ENCODE results near the gene FAM13C. TPM values are rescaled to one million over a fixed set of nuclear protein-coding genes. Genes with fewer than 3 reads are reported as not detected.

Gene FAM13C
- total RNA-seq, 4 donors from 2014 or later = 6.0 to 125 (median 17.6) TPM

- H3K4me3 ChIP-seq = no peak overlapping the region
- intact Hi-C loops (cut with DNase I; ENCODE audit: low total_unique reads) (no loop called here), in situ Hi-C loops (cut with MboI; ENCODE audit: low sequenced_read_pairs in 4 of 4) (no loop called here)
- no peaks in the 10 kb centered on the region for H3K9me3 ChIP-seq
- H3K4me1 ChIP-seq = peaks cover 10 to 35% of the 10 kb centered on the region in 2 donors
- H3K27ac ChIP-seq = peak overlapping the region in 3 of 4 donors; percentile 30 to 60 (median 44)
- peak in 1 of 2 donors; percentile 70 for ATAC-seq
- no peak for TF ChIP-seq POLR2A (IDR thresholded peaks at IDR 0.05)
- no peak for TF ChIP-seq CTCF (IDR thresholded peaks at IDR 0.05 in 4 of 5, conservative IDR thresholded peaks at IDR 0.05 in 1 of 5)
- no peaks in the 10 kb centered on the region for H3K36me3 ChIP-seq
- H3K27me3 ChIP-seq = no peaks in the 10 kb centered on the region
- no peak for DNase-seq
Measured at GRCh38 chr10:59387951-59388670, 25.8 kb upstream of the FAM13C start.

GRCh38 chr10:59384761-59385160, 22.4 kb upstream of the FAM13C start:
- ATAC-seq (no peak), DNase-seq (no peak)
- TF ChIP-seq CTCF (IDR thresholded peaks at IDR 0.05 in 4 of 5, conservative IDR thresholded peaks at IDR 0.05 in 1 of 5) = no peak
- TF ChIP-seq POLR2A (IDR thresholded peaks at IDR 0.05) = no peak
- in situ Hi-C loops (cut with MboI; ENCODE audit: low sequenced_read_pairs in 4 of 4) = no loop called here
- Histone ChIP-seq H3K27ac (no peak overlapping the region), H3K9me3 (no peaks in the 10 kb centered on the region), H3K27me3 (no peaks in the 10 kb centered on the region), H3K4me3 (no peak overlapping the region), H3K36me3 (no peaks in the 10 kb centered on the region), H3K4me1 (peaks cover 7 to 24% of the 10 kb centered on the region in 2 donors)
- intact Hi-C loops (cut with DNase I; ENCODE audit: low total_unique reads) = no loop called here

- Histone ChIP-seq H3K27ac (peak overlapping the region in 3 of 4 donors; percentile 1 to 48 (median 43)), H3K9me3 (no peaks in the 10 kb centered on the region), H3K4me3 (no peak overlapping the region), H3K27me3 (no peaks in the 10 kb centered on the region), H3K4me1 (peaks cover 7 to 24% of the 10 kb centered on the region in 2 donors), H3K36me3 (no peaks in the 10 kb centered on the region)
- ATAC-seq (no peak), DNase-seq (no peak)
- intact Hi-C loops (cut with DNase I; ENCODE audit: low total_unique reads) (no loop called here), in situ Hi-C loops (cut with MboI; ENCODE audit: low sequenced_read_pairs in 4 of 4) (no loop called here)
- TF ChIP-seq CTCF (IDR thresholded peaks at IDR 0.05 in 4 of 5, conservative IDR thresholded peaks at IDR 0.05 in 1 of 5) (no peak), POLR2A (IDR thresholded peaks at IDR 0.05) (no peak)
Measured at GRCh38 chr10:59383908-59384307, 21.6 kb upstream of the FAM13C start.

- in situ Hi-C loops (cut with MboI; ENCODE audit: low sequenced_read_pairs in 4 of 4) (no loop called here), intact Hi-C loops (cut with DNase I; ENCODE audit: low total_unique reads) (no loop called here)
- Histone ChIP-seq H3K36me3 (no peaks in the 10 kb centered on the region), H3K27me3 (no peaks in the 10 kb centered on the region), H3K4me1 (peaks cover 7 to 24% of the 10 kb centered on the region in 2 donors), H3K9me3 (no peaks in the 10 kb centered on the region), H3K27ac (peak overlapping the region; percentile 1 to 48 (median 42)), H3K4me3 (no peak overlapping the region)
- no peak for ATAC-seq
- no peak for DNase-seq
- TF ChIP-seq POLR2A (IDR thresholded peaks at IDR 0.05) (no peak), CTCF (IDR thresholded peaks at IDR 0.05 in 4 of 5, conservative IDR thresholded peaks at IDR 0.05 in 1 of 5) (no peak)
Measured at GRCh38 chr10:59383436-59383835, 21.1 kb upstream of the FAM13C start.
